HEK293 (cell line): ENCODE measurements around the gene TRMT112.

Experiments used
- AEBP2 ChIP-seq: fragments of 450-650 bp; formaldehyde crosslinking; IDR thresholded peaks from 2 replicates; pipeline ENCODE4 v1.5.1; 2016; ENCODE audit warnings: missing biosample characterization, missing genetic modification characterization, borderline replicate concordance
- FEZF1 ChIP-seq: fragments of 450-650 bp; formaldehyde crosslinking; IDR thresholded peaks from 2 replicates; pipeline ENCODE4 v1.5.1; 2016; ENCODE audit warnings: missing biosample characterization, missing genetic modification characterization
- GLIS1 ChIP-seq: fragments of 450-650 bp; formaldehyde crosslinking; IDR thresholded peaks from 2 replicates; pipeline ENCODE4 v1.5.1; 2016; ENCODE audit warnings: missing biosample characterization, missing genetic modification characterization
- KLF1 ChIP-seq: fragments of 450-650 bp; formaldehyde crosslinking; IDR thresholded peaks from 2 replicates; pipeline ENCODE4 v1.5.1; 2016; ENCODE audit warnings: missing biosample characterization, missing genetic modification characterization
- MEIS1 ChIP-seq: sonication (generic); formaldehyde crosslinking; IDR thresholded peaks from 2 replicates; pipeline ENCODE4 v1.8.1; 2022; ENCODE audit warnings: missing genetic modification reagents, mild to moderate bottlenecking, borderline replicate concordance
- REPIN1 ChIP-seq: fragments of 450-650 bp; formaldehyde crosslinking; IDR thresholded peaks from 2 replicates; pipeline ENCODE4 v1.5.1; 2017; ENCODE audit warnings: missing biosample characterization, missing genetic modification characterization, low read depth
- ZBTB44 ChIP-seq: fragments of 450-650 bp; IDR thresholded peaks from 2 replicates; pipeline ENCODE4 v1.5.1; 2018; ENCODE audit warnings: missing biosample characterization, mild to moderate bottlenecking, missing genetic modification characterization
- ZFP3 ChIP-seq: fragments of 450-650 bp; formaldehyde crosslinking; IDR thresholded peaks from 2 replicates; pipeline ENCODE4 v1.5.1; 2016; ENCODE audit warnings: low read depth, missing biosample characterization, missing genetic modification characterization
- ZFP69B ChIP-seq: fragments of 450-650 bp; formaldehyde crosslinking; IDR thresholded peaks from 2 replicates; pipeline ENCODE4 v1.5.1; 2016; ENCODE audit warnings: missing biosample characterization, missing genetic modification characterization
- ZNF121 ChIP-seq: fragments of 450-650 bp; formaldehyde crosslinking; IDR thresholded peaks from 2 replicates; pipeline ENCODE4 v1.5.1; 2016; ENCODE audit warnings: missing biosample characterization, missing genetic modification characterization
- ZNF416 ChIP-seq: fragments of 450-650 bp; formaldehyde crosslinking; IDR thresholded peaks from 2 replicates; pipeline ENCODE4 v1.5.1; 2016; ENCODE audit warnings: missing biosample characterization, missing genetic modification characterization
- ZNF660 ChIP-seq: fragments of 450-650 bp; IDR thresholded peaks from 2 replicates; pipeline ENCODE4 v1.5.1; 2018; ENCODE audit warnings: missing biosample characterization, mild to moderate bottlenecking, missing genetic modification characterization
- ZNF677 ChIP-seq: fragments of 450-650 bp; IDR thresholded peaks from 2 replicates; pipeline ENCODE4 v1.5.0; 2018; ENCODE audit warnings: missing biosample characterization, mild to moderate bottlenecking, missing genetic modification characterization, moderate library complexity
- ZNF692 ChIP-seq: fragments of 450-650 bp; formaldehyde crosslinking; IDR thresholded peaks from 2 replicates; pipeline ENCODE4 v1.5.1; 2016; ENCODE audit warnings: missing biosample characterization, missing genetic modification characterization
- ZXDB ChIP-seq: fragments of 450-650 bp; formaldehyde crosslinking; IDR thresholded peaks from 2 replicates; pipeline ENCODE4 v1.5.1; 2016; ENCODE audit warnings: missing biosample characterization, missing genetic modification characterization
- TF ChIP-seq, protein P1 (sequence below): fragments of 450-650 bp; formaldehyde crosslinking; IDR thresholded peaks from 2 replicates; pipeline ENCODE4 v1.5.1; 2016; ENCODE audit warnings: missing biosample characterization, missing genetic modification characterization
- TF ChIP-seq, protein P2 (sequence below): fragments of 450-650 bp; formaldehyde crosslinking; IDR thresholded peaks from 2 replicates; pipeline ENCODE4 v1.5.1; 2017; ENCODE audit warnings: missing biosample characterization, missing genetic modification characterization

The TRMT112 gene

GRCh38 chr11:64359712-64360445, 42.5 kb upstream of the TRMT112 start (continued):
- TF ChIP-seq KLF1 (tag by site-specific recombination) (no peak), ZBTB44 (tag by site-specific recombination) (0 out of 2 replicates have a peak, but pooled peaks have one; percentile 8), FEZF1 (no peak), ZNF416 (tag by site-specific recombination) (no peak), ZFP3 (tag by site-specific recombination) (no peak), ZNF677 (no peak), GLIS1 (peak; percentile 88), ZNF660 (tag by site-specific recombination) (no peak), ZNF692 (tag by site-specific recombination) (no peak), ZXDB (tag by site-specific recombination) (no peak), REPIN1 (tag by site-specific recombination) (no peak), MEIS1 (CRISPR knock-in tag) (no peak), ZNF121 (tag by site-specific recombination) (no peak), AEBP2 (tag by site-specific recombination) (no peak), ZFP69B (tag by site-specific recombination) (no peak)
- TF ChIP-seq, protein P1, sequence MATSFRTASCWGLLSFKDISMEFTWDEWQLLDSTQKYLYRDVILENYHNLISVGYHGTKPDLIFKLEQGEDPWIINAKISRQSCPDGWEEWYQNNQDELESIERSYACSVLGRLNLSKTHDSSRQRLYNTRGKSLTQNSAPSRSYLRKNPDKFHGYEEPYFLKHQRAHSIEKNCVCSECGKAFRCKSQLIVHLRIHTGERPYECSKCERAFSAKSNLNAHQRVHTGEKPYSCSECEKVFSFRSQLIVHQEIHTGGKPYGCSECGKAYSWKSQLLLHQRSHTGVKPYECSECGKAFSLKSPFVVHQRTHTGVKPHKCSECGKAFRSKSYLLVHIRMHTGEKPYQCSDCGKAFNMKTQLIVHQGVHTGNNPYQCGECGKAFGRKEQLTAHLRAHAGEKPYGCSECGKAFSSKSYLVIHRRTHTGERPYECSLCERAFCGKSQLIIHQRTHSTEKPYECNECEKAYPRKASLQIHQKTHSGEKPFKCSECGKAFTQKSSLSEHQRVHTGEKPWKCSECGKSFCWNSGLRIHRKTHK = no peak
- TF ChIP-seq, protein P2, sequence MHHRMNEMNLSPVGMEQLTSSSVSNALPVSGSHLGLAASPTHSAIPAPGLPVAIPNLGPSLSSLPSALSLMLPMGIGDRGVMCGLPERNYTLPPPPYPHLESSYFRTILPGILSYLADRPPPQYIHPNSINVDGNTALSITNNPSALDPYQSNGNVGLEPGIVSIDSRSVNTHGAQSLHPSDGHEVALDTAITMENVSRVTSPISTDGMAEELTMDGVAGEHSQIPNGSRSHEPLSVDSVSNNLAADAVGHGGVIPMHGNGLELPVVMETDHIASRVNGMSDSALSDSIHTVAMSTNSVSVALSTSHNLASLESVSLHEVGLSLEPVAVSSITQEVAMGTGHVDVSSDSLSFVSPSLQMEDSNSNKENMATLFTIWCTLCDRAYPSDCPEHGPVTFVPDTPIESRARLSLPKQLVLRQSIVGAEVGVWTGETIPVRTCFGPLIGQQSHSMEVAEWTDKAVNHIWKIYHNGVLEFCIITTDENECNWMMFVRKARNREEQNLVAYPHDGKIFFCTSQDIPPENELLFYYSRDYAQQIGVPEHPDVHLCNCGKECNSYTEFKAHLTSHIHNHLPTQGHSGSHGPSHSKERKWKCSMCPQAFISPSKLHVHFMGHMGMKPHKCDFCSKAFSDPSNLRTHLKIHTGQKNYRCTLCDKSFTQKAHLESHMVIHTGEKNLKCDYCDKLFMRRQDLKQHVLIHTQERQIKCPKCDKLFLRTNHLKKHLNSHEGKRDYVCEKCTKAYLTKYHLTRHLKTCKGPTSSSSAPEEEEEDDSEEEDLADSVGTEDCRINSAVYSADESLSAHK (tag by site-specific recombination) = no peak
